ENCODE measurements around the gene LRRFIP1.
A peak's percentile ranks its signal among the peaks of the same experiment; 100 is the strongest.

The LRRFIP1 gene

DNA sequence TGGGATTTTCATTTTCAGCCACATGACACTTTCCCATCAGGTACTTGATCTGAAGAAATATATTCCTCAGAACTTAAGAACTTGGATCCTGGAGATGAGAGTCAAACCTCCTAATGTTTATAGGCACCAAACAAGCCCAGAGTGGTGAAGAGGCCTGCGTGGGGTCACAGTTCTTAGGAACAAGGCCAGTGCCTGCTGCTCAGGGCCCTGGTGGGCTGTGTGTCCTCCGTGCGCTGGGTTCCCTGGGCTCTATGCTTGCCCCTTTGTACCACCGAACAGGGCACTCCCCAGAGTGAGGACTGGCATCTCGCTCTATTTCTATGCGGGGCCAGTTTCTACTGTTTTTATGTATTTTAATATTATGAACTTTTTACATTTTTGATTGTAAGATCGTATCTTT is 95.2 kb downstream of the LRRFIP1 start:
- no peak for TF ChIP-seq CTCF (IDR thresholded peaks at IDR 0.05; ENCODE audit: low read depth, low read length)
- DNase-seq, result no peak
- Histone ChIP-seq H3K27me3 (ENCODE audit: insufficient read depth, low read depth, severe bottlenecking) (no peaks in the 10 kb centered on the region), H3K27ac (no peak overlapping the region), H3K36me3 (no peaks in the 10 kb centered on the region), H3K9me3 (ENCODE audit: severe bottlenecking) (no peaks in the 10 kb centered on the region), H3K4me3 (ENCODE audit: low read depth, low read length) (no peak overlapping the region)

DNA sequence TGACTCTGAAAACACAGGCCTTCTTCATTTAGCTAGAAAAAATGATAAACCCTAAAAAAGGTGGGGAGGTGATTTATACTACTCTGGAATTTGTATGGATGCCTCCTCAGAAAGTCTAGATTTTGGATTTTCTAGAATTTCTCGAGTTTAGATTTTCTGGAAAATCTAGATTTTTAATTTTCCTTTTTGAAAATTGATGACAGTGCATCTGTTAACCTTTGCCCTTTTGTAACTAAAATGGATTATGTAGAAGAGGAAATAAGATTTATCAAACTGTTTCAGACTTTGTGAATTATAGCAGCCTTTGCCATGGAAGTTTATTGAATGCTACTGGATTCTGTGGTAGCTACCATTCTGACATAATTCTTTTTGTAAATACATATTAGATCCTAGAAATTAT is 95.6 kb downstream of the LRRFIP1 start:
- DNase-seq, result no peak
- H3K9me3 ChIP-seq (ENCODE audit: severe bottlenecking), result no peaks in the 10 kb centered on the region
- no peaks in the 10 kb centered on the region for H3K27me3 ChIP-seq (ENCODE audit: insufficient read depth, low read depth, severe bottlenecking)
- no peak for TF ChIP-seq CTCF (IDR thresholded peaks at IDR 0.05; ENCODE audit: low read depth, low read length)
- H3K27ac ChIP-seq, result no peak overlapping the region
- no peak overlapping the region for H3K4me3 ChIP-seq (ENCODE audit: low read depth, low read length)
- H3K36me3 ChIP-seq, result no peaks in the 10 kb centered on the region

DNA sequence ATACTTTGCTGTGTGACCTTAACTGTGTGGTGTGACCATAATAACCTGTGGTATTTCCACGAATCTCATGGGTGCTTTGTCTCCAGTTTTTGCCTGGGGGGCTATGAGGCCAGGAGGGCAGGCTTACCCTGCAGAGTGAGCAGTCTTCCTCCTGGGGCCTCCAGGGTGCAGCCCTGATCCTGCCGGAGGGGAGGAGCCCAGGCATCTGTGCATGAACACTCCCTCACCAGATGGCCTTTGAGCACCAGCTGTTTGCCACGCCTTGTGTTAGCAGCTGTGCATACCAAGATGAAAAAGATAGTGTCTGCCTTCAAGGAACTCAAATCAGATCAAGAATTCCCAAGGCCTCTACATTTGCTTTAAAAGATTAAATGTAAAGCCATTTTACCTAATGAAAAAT is 96.2 kb downstream of the LRRFIP1 start:
- no peaks in the 10 kb centered on the region for H3K36me3 ChIP-seq
- DNase-seq, result peak; percentile 69
- no peaks in the 10 kb centered on the region for H3K9me3 ChIP-seq (ENCODE audit: severe bottlenecking)
- no peaks in the 10 kb centered on the region for H3K27me3 ChIP-seq (ENCODE audit: insufficient read depth, low read depth, severe bottlenecking)
- no peak overlapping the region for H3K4me3 ChIP-seq (ENCODE audit: low read depth, low read length)
- 0 out of 2 replicates have a peak, but pooled peaks have one; percentile 5 for TF ChIP-seq CTCF (IDR thresholded peaks at IDR 0.05; ENCODE audit: low read depth, low read length)
- H3K27ac ChIP-seq, result no peak overlapping the region

- H3K27ac ChIP-seq, result no peak overlapping the region
- no peak overlapping the region for H3K4me3 ChIP-seq (ENCODE audit: low read depth, low read length)
- H3K27me3 ChIP-seq (ENCODE audit: insufficient read depth, low read depth, severe bottlenecking), result no peaks in the 10 kb centered on the region
- H3K36me3 ChIP-seq, result no peaks in the 10 kb centered on the region
- no peak for DNase-seq
- no peak for TF ChIP-seq CTCF (IDR thresholded peaks at IDR 0.05; ENCODE audit: low read depth, low read length)
- H3K9me3 ChIP-seq (ENCODE audit: severe bottlenecking), result no peaks in the 10 kb centered on the region
Observed at GRCh38 chr2:237724811-237725478, 97.6 kb downstream of the LRRFIP1 start.

DNA sequence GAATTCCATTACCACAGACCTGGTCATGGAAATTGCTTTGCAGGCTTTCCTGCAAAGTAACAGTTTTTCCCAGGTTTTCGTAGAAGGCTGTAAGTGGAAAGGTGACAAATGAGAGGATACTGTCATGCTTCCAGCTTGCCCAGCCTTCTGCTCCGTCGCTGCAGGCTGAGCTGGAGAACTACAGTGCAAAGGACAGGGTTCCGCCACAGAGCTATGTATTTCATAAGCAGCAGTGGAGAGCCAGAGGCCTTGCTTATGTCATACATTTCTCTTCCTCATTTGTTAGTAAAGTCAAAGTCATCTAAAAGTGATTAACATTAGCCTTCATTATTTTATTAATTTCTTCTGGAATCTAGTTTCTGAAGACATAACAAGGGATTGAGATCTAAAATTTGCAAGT is 98.3 kb downstream of the LRRFIP1 start:
- TF ChIP-seq CTCF (IDR thresholded peaks at IDR 0.05; ENCODE audit: low read depth, low read length), result no peak
- Histone ChIP-seq H3K27ac (no peak overlapping the region), H3K27me3 (ENCODE audit: insufficient read depth, low read depth, severe bottlenecking) (no peaks in the 10 kb centered on the region), H3K4me3 (ENCODE audit: low read depth, low read length) (no peak overlapping the region), H3K9me3 (ENCODE audit: severe bottlenecking) (no peaks in the 10 kb centered on the region), H3K36me3 (no peaks in the 10 kb centered on the region)
- DNase-seq, result no peak

DNA sequence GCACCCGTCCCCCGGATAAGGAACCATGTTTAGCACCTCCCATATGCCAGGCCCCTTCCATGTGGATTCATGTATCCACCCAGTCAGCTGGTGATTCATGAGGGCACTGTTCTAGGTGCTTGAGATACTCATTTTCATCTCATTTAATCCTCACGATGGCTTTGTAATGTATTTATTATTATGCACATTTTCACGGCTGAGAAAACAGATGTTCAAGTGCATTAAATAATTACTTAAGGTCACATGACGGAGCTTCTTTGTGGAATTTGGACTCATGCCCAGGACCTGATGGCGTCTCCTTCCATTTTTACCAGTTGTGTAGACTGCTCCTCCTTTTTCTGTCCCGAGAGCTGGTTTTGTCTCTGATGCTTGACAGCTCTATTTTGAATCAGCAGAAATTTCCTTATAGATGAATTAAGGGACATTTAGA is 99.0 kb downstream of the LRRFIP1 start:
- Histone ChIP-seq H3K36me3 (no peaks in the 10 kb centered on the region), H3K9me3 (ENCODE audit: severe bottlenecking) (no peaks in the 10 kb centered on the region), H3K4me3 (ENCODE audit: low read depth, low read length) (no peak overlapping the region), H3K27ac (no peak overlapping the region), H3K27me3 (ENCODE audit: insufficient read depth, low read depth, severe bottlenecking) (no peaks in the 10 kb centered on the region)
- no peak for DNase-seq
- no peak for TF ChIP-seq CTCF (IDR thresholded peaks at IDR 0.05; ENCODE audit: low read depth, low read length)

Data from WERI-Rb-1 (cell line).